ENCODE data around the gene PHKG2.

PHKG2 gene

DNA sequence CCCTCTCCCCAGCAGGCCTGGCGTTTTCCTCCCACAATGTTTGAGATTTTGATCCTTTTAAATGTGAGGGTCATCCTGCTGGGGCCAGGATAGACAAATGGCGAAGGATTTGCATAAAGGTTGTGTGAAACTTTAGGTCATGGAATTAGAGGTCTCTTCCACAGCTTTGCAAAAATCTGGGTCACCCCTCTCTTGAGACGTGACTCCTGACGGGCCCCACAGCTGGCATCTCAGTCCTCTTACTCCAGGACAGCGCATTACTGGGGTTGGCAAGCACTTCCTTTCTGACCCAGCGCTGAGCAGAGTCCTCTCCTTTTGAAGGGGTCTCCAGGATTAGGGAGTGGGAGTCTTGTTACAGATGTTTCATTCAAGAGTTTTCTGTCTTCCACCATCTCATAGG lies 31.4 kb downstream of the PHKG2 start:
- no peak overlapping the region for H3K4me3 Mint-ChIP-seq
- CTCF ChIA-PET: no interaction called here
- no peak for DNase-seq
- H3K9me3 Mint-ChIP-seq: no peaks in the 10 kb centered on the region
- peaks cover 1% of the 10 kb centered on the region for H3K36me3 Mint-ChIP-seq
- peaks cover 19% of the 10 kb centered on the region for H3K4me1 Mint-ChIP-seq
- peaks cover 8% of the 10 kb centered on the region for H3K27me3 Mint-ChIP-seq
- no peak overlapping the region for H3K27ac Mint-ChIP-seq

DNA sequence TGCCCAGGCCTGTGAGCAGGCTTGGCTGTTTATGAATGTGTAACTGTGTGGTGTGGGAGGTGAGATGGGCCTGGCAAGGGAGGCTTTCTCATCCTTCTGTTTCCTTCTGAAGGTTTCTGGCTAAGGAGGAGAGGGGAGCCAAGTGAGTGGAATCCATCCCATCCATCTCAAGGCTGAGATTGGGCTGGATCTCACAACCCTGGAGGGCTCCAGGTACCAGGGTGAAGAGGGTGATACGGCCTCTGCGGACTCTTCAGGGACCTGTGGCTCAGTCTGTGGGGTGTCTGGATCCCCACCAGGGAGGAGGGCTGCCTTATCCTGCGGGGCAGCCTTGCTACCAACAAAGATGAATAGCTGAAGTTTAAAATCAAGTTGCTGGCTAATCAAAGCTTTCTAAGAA lies 31.8 kb downstream of the PHKG2 start:
- DNase-seq: no peak
- Mint-ChIP-seq H3K27me3 (peaks cover 12% of the 10 kb centered on the region), H3K9me3 (no peaks in the 10 kb centered on the region), H3K36me3 (no peaks in the 10 kb centered on the region), H3K4me3 (no peak overlapping the region), H3K27ac (no peak overlapping the region), H3K4me1 (peaks cover 16% of the 10 kb centered on the region)
- CTCF ChIA-PET: no interaction called here

DNA sequence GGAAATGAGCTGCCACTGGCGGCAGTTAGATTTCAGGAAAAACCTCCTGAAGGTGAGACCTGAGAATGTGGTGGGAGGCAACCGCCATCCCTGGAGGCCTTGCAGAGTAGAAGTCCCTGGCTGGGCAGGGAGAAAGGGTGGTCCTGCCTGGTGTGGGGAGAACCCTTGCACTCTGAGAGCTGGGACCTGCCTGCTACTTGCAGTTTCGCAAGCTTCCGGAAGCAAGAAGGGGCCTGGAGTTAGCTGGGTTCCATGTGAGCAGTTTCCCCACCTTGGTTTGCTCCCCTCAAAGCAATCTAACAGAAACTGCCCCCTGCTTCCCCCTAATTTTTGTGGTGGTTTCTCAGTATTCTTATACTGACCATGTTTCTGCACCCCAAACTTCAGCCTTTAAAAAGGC lies 32.3 kb downstream of the PHKG2 start:
- H3K27ac Mint-ChIP-seq: no peak overlapping the region
- H3K36me3 Mint-ChIP-seq: no peaks in the 10 kb centered on the region
- no peaks in the 10 kb centered on the region for H3K9me3 Mint-ChIP-seq
- CTCF ChIA-PET: no interaction called here
- peaks cover 12% of the 10 kb centered on the region for H3K4me1 Mint-ChIP-seq
- no peak overlapping the region for H3K4me3 Mint-ChIP-seq
- H3K27me3 Mint-ChIP-seq: peaks cover 17% of the 10 kb centered on the region
- no peak for DNase-seq

DNA sequence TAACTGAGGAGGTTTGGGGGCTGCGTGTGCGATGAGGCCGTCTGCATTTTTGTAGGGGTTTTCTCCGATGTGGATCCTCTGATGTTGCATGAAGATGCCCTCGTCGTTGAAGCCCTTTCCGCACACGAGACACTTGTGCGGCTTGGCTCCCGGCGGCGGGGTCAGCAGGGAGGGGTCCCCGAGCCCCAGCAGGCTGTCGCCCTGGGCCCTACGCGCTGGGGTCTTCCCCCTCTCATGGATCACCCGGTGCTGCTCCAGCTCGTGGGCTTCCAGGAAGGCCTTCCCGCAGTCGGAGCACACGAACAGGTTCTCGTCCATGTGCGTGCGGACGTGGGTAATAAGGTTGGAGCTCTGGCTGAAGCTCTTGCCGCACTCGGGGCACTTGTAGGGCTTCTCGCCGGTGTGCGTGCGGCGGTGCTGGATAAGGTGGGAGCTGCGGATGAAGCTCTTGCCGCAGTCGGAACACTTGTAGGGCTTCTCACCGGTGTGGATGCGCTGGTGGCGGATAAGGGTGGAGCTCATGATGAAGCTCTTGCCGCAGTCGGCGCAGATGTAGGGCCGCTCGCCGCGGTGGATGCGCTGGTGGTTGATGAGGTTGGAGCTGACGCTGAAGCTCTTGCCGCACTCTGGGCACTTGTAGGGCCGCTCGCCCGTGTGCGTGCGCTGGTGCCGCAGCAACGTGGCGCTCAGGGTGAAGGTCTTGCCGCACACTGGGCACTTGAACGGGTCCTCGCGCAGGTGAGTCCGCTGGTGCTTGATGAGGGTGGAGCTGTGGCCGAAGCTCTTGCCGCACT lies 34.5 kb downstream of the PHKG2 start:
- peaks cover 9% of the 10 kb centered on the region for H3K4me1 Mint-ChIP-seq
- no peaks in the 10 kb centered on the region for H3K36me3 Mint-ChIP-seq
- CTCF ChIA-PET: interaction anchor here (1.1 to 1.3 kb wide), 2 partner anchors 31 to 138 kb away, joined by 3 to 5 read pairs; no protein-coding TSS in a partner anchor

DNA sequence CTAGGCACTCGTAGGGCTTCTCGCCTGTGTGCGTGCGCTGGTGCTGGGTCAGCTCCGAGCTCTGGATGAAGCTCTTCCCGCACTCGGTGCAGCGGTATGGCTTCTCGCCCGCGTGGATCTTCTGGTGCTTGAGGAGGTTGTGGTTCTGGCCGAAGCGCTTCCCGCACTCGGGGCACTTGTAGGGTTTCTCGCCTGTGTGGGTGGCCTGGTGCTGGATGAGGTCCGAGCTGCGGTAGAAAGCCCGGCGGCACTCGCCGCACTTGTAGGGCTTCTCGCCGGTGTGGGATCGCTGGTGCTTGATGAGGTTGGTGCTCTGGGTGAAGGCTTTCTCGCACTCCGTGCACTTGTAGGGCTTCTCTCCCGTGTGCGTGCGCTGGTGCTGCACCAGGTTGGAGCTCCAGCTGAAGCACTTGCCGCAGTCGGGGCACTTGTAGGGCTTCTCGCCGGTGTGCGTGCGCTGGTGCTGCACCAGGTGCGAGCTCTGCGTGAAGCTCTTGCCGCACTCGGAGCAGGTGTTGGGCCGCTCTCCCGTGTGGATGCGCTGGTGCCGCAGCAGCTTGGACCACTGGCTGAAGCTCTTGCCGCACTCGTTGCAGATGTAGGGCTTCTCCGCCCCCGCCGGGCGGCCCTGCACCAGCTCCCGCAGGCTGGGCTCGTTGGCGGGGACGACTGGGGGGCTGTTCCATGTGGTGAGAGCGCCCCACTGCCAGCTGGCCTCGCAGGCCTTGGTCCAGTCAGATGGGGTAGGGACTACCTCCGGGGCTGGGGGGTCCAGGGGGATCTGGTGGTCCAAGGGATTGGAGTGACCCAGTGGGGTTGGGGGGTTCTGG lies 35.3 kb downstream of the PHKG2 start:
- CTCF ChIA-PET: interaction anchor here (1.3 kb wide), 1 partner anchor 137 kb away, joined by 3 read pairs; no protein-coding TSS in a partner anchor
- Mint-ChIP-seq H3K27ac (no peak overlapping the region), H3K27me3 (peaks cover 44% of the 10 kb centered on the region), H3K36me3 (no peaks in the 10 kb centered on the region), H3K4me3 (no peak overlapping the region), H3K9me3 (no peaks in the 10 kb centered on the region), H3K4me1 (peaks cover 9% of the 10 kb centered on the region)
- no peak for DNase-seq

More for the DNA sequence above, 34.5 kb downstream of the PHKG2 start:
- DNase-seq: no peak
- no peak overlapping the region for H3K4me3 Mint-ChIP-seq
- peaks cover 35% of the 10 kb centered on the region for H3K27me3 Mint-ChIP-seq
- no peaks in the 10 kb centered on the region for H3K9me3 Mint-ChIP-seq
- no peak overlapping the region for H3K27ac Mint-ChIP-seq

- Mint-ChIP-seq H3K27ac (no peak overlapping the region), H3K36me3 (no peaks in the 10 kb centered on the region), H3K9me3 (no peaks in the 10 kb centered on the region), H3K4me1 (peaks cover 9% of the 10 kb centered on the region), H3K27me3 (peaks cover 49% of the 10 kb centered on the region), H3K4me3 (no peak overlapping the region)
- CTCF ChIA-PET: interaction anchor here (1.5 kb wide), 1 partner anchor 10 kb away, joined by 3 read pairs; no protein-coding TSS in a partner anchor
- DNase-seq: no peak
Observed at GRCh38 chr16:30784215-30784614, 36.0 kb downstream of the PHKG2 start.

GRCh38 chr16:30785126-30786106 lies 37.2 kb downstream of the PHKG2 start:
- Mint-ChIP-seq H3K9me3 (no peaks in the 10 kb centered on the region), H3K27ac (no peak overlapping the region), H3K27me3 (peaks cover 55% of the 10 kb centered on the region), H3K36me3 (no peaks in the 10 kb centered on the region), H3K4me1 (peaks cover 9% of the 10 kb centered on the region), H3K4me3 (peak overlapping the region; percentile 65)
- no peak for DNase-seq
- CTCF ChIA-PET: interaction anchor here (0.6 to 1.5 kb wide), 2 partner anchors 9 to 116 kb away, joined by 3 read pairs; no protein-coding TSS in a partner anchor

GRCh38 chr16:30786115-30786935 lies 38.1 kb downstream of the PHKG2 start:
- Mint-ChIP-seq H3K4me3 (peak overlapping the region; percentile 65), H3K27ac (no peak overlapping the region), H3K36me3 (no peaks in the 10 kb centered on the region), H3K4me1 (peaks cover 9% of the 10 kb centered on the region), H3K27me3 (peaks cover 55% of the 10 kb centered on the region), H3K9me3 (no peaks in the 10 kb centered on the region)
- DNase-seq: no peak
- CTCF ChIA-PET: no interaction called here

DNA sequence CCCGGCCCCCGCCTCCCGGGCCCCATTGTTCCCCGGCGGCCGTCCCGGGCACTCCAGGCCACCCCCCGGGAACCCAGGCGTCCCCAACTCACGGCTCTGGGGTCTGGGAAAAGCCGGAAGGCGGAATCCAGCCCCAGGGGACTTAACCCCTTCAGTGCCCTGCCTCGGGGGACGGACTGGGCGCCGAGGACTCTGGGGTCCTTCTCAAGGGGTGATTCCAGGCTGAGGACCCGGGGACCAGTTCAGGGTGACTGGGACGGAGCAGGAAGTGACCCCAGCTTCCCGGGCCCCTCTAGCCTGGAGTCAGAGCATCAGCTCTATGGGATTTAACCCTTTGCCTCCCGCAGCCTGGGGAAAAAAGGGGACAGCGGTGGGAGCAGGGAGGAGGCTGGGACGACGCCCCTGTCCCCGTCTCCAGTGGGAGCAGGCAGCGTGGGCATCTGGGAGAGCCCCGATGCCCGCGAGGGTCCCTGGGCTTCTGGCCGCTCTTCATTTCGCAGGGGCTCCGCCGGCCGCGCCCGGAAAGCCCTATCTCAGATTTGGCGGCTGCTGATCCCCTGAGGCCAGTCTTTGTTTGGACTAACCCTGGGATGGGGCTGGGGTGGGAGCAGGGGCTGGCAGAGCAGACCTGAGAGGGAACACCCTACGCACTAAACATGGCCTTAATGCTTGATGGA lies 38.8 kb downstream of the PHKG2 start, which contains the start of gene ZNF629:
Gene ZNF629 (minus strand): TSS at position 270 of the 677 bp plus-strand sequence. CDS start 2,723 bp downstream, outside the sequence.
- Mint-ChIP-seq H3K36me3 (no peaks in the 10 kb centered on the region), H3K9me3 (no peaks in the 10 kb centered on the region), H3K27ac (no peak within 1 kb of the TSS), H3K4me3 (peak within 1 kb of the TSS; percentile 76), H3K27me3 (peaks cover 59% of the 10 kb centered on the region), H3K4me1 (peaks cover 9% of the 10 kb centered on the region)
- CTCF ChIA-PET: no interaction called here
- peak; percentile 40 for DNase-seq

GRCh38 chr16:30787613-30788378 lies 39.6 kb downstream of the PHKG2 start:
- Mint-ChIP-seq H3K4me1 (peaks cover 9% of the 10 kb centered on the region), H3K9me3 (no peaks in the 10 kb centered on the region), H3K27me3 (peaks cover 63% of the 10 kb centered on the region), H3K4me3 (peak overlapping the region; percentile 76), H3K27ac (no peak overlapping the region), H3K36me3 (no peaks in the 10 kb centered on the region)
- CTCF ChIA-PET: no interaction called here
- no peak for DNase-seq

DNA sequence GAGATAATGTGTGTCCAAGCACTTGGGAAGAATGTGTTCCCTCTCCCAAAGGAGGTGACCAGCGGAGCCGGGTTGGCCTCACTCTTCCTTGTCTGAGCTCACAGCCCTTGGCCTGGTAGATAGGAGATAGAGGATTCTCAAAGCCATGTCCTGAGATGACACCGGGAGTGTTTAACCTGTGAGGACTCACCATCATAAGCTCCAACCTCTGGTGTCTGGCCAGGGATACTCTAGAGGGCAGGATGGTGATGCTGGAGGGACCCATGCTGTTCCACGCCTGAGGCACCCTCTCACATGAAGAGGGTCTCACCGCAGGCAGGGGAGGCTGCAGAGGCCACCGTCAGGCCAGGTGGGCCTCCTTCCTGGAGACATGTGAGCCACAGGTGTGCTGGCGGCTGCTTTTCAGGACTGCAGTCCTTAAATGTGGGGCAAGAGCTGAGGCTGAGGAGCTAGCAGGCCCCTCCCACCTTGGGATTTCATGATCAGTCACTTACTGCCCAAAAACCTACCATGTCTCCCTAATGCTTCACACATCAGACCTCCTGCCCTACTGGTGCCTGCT lies 45.4 kb downstream of the PHKG2 start:
- no peaks in the 10 kb centered on the region for H3K9me3 Mint-ChIP-seq
- H3K27ac Mint-ChIP-seq: no peak overlapping the region
- CTCF ChIA-PET: interaction anchor here (1.2 kb wide), 1 partner anchor 9 kb away, joined by 3 read pairs; no protein-coding TSS in a partner anchor
- H3K36me3 Mint-ChIP-seq: no peaks in the 10 kb centered on the region
- no peak overlapping the region for H3K4me3 Mint-ChIP-seq
- no peaks in the 10 kb centered on the region for H3K4me1 Mint-ChIP-seq
- DNase-seq: no peak
- H3K27me3 Mint-ChIP-seq: peaks cover 25% of the 10 kb centered on the region

GRCh38 chr16:30794634-30795033 lies 46.4 kb downstream of the PHKG2 start:
- CTCF ChIA-PET: interaction anchor here (1.2 kb wide), 1 partner anchor 10 kb away, joined by 3 read pairs; no protein-coding TSS in a partner anchor
- no peaks in the 10 kb centered on the region for H3K36me3 Mint-ChIP-seq
- no peak overlapping the region for H3K4me3 Mint-ChIP-seq
- H3K27ac Mint-ChIP-seq: no peak overlapping the region
- peaks cover 19% of the 10 kb centered on the region for H3K27me3 Mint-ChIP-seq
- H3K4me1 Mint-ChIP-seq: no peaks in the 10 kb centered on the region
- no peaks in the 10 kb centered on the region for H3K9me3 Mint-ChIP-seq
- DNase-seq: no peak
